GM18520 (cell line): Measurements from ENCODE around the gene PRH2.

ENCODE experiments used
- ATAC-seq: cut with Tn5 transposase; IDR thresholded peaks from one replicate; pipeline ENCODE4 v1.9.1; 2021; ENCODE audit not compliant: unreplicated experiment

Gene PRH2

GRCh38 chr12:10928746-10929286 lies at the start of gene PRH2:
Gene PRH2 (plus strand): TSS chr12:10929236. CDS start chr12:10929274, 38 bp downstream.
- no peak for ATAC-seq

GRCh38 chr12:10884086-10884725 lies 44.8 kb upstream of the PRH2 start, which contains the start of gene PRH1:
Gene PRH1 (minus strand): TSS chr12:10884255. CDS start chr12:10884217, 38 bp downstream.
- no peak for ATAC-seq

- ATAC-seq = no peak
Measured at GRCh38 chr12:10889226-10889625, 39.8 kb upstream of the PRH2 start.

- ATAC-seq = no peak
Measured at GRCh38 chr12:10891937-10892336, 37.1 kb upstream of the PRH2 start.

- ATAC-seq = no peak
Measured at GRCh38 chr12:10896854-10897253, 32.2 kb upstream of the PRH2 start.

GRCh38 chr12:10900530-10900929 lies 28.5 kb upstream of the PRH2 start:
- no peak for ATAC-seq

GRCh38 chr12:10900972-10901371 lies 28.1 kb upstream of the PRH2 start:
- ATAC-seq = no peak

- ATAC-seq = no peak
Measured at GRCh38 chr12:10901427-10901826, 27.6 kb upstream of the PRH2 start.

GRCh38 chr12:10904686-10905085 lies 24.4 kb upstream of the PRH2 start:
- ATAC-seq = no peak

GRCh38 chr12:10909462-10909861 lies 19.6 kb upstream of the PRH2 start, which contains the start of gene TAS2R13:
Gene TAS2R13 (minus strand): TSS chr12:10909562. CDS start chr12:10909298, 264 bp downstream.
- ATAC-seq = no peak

GRCh38 chr12:10910380-10910779 lies 18.7 kb upstream of the PRH2 start:
- no peak for ATAC-seq

- ATAC-seq = no peak
Measured at GRCh38 chr12:10919809-10920208, 9.2 kb upstream of the PRH2 start.

GRCh38 chr12:10926269-10926668 lies 2.8 kb upstream of the PRH2 start:
- no peak for ATAC-seq

GRCh38 chr12:10936506-10936905 lies 7.5 kb downstream of the PRH2 start:
- ATAC-seq = no peak

GRCh38 chr12:10939163-10939562 lies 10.1 kb downstream of the PRH2 start, which contains the start of gene TAS2R14:
Gene TAS2R14 (minus strand): TSS chr12:10939263. CDS start chr12:10939207, 56 bp downstream.
- no peak for ATAC-seq

- no peak for ATAC-seq
Measured at GRCh38 chr12:10940389-10940788, 11.4 kb downstream of the PRH2 start.

- ATAC-seq = no peak
Measured at GRCh38 chr12:10941369-10941768, 12.3 kb downstream of the PRH2 start.

- ATAC-seq = no peak
Measured at GRCh38 chr12:10941916-10942607, 13.0 kb downstream of the PRH2 start.

- no peak for ATAC-seq
Measured at GRCh38 chr12:10943167-10943566, 14.1 kb downstream of the PRH2 start.

GRCh38 chr12:10952645-10953044 lies 23.6 kb downstream of the PRH2 start:
- ATAC-seq = no peak

- no peak for ATAC-seq
Measured at GRCh38 chr12:10956085-10956484, 27.0 kb downstream of the PRH2 start.

GRCh38 chr12:10957741-10958140 lies 28.7 kb downstream of the PRH2 start:
- no peak for ATAC-seq
